ENCODE results near the gene DNAJA3.

DNA sequence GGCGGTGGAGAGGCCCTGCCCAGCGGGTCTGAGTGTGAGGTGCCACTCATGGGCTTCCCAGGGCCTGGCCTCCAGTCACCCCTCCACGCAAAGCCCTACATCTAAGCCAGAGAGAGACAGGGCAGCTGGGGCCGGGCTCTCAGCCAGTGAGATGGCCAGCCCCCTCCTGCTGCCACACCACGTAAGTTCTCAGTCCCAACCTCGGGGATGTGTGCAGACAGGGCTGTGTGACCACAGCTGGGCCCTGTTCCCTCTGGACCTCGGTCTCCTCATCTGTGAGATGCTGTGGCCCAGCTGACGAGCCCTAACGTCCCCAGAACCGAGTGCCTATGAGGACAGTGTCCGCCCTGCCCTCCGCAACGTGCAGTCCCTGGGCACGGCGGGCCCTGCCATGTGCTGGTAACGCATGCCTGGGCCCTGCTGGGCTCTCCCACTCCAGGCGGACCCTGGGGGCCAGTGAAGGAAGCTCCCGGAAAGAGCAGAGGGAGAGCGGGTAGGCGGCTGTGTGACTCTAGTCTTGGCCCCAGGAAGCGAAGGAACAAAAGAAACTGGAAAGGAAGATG is 42.8 kb upstream of the DNAJA3 start:
- TF ChIP-seq, protein P1, sequence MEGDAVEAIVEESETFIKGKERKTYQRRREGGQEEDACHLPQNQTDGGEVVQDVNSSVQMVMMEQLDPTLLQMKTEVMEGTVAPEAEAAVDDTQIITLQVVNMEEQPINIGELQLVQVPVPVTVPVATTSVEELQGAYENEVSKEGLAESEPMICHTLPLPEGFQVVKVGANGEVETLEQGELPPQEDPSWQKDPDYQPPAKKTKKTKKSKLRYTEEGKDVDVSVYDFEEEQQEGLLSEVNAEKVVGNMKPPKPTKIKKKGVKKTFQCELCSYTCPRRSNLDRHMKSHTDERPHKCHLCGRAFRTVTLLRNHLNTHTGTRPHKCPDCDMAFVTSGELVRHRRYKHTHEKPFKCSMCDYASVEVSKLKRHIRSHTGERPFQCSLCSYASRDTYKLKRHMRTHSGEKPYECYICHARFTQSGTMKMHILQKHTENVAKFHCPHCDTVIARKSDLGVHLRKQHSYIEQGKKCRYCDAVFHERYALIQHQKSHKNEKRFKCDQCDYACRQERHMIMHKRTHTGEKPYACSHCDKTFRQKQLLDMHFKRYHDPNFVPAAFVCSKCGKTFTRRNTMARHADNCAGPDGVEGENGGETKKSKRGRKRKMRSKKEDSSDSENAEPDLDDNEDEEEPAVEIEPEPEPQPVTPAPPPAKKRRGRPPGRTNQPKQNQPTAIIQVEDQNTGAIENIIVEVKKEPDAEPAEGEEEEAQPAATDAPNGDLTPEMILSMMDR (IDR thresholded peaks at IDR 0.05; ENCODE audit: insufficient read depth, low read length, poor library complexity, severe bottlenecking) = no peak
- TF ChIP-seq EZH2phosphoT487 (conservative IDR thresholded peaks at IDR 0.05; ENCODE audit: low read length) = no peak
